ENCODE data around the gene COL6A2. TPM values are rescaled to one million over a fixed set of nuclear protein-coding genes. Genes with fewer than 3 reads are reported as not detected.
"Not testable (repeated sequence)": the region's sequence is repeated elsewhere in the genome, so short reads cannot be mapped to it uniquely, and the experiment has no call there.

COL6A2 gene
- total RNA-seq, 6 experiments from 2014 or later, result 17.3 to 81.7 (median 38.4) TPM

- H3K4me3 ChIP-seq, result no peak overlapping the region
- intact Hi-C loops (cut with DNase I), result no loop called here
- no peak overlapping the region for H3K27ac ChIP-seq
- TF ChIP-seq CTCF (IDR thresholded peaks at IDR 0.05) (no peak), POLR2A (IDR thresholded peaks at IDR 0.05) (no peak)
- no peaks in the 10 kb centered on the region for H3K36me3 ChIP-seq
- 32% methylated on average over 12 of the region's 27 CpGs for WGBS (ENCODE audit: insufficient coverage, low coverage, low lambda C conversion rate, missing lambda C conversion rate)
- DNase-seq, result peak in 2 of 3 donors; percentile 35 to 37
- H3K4me1 ChIP-seq, result no peaks in the 10 kb centered on the region
- H3K27me3 ChIP-seq, result no peaks in the 10 kb centered on the region
- H3K9me3 ChIP-seq, result no peaks in the 10 kb centered on the region
- no peak for ATAC-seq
Measured at GRCh38 chr21:46057111-46057709, 40.7 kb upstream of the COL6A2 start.

GRCh38 chr21:46057710-46058241, 40.1 kb upstream of the COL6A2 start:
- Histone ChIP-seq H3K27me3 (no peaks in the 10 kb centered on the region), H3K9me3 (no peaks in the 10 kb centered on the region), H3K27ac (no peak overlapping the region), H3K36me3 (no peaks in the 10 kb centered on the region), H3K4me1 (no peaks in the 10 kb centered on the region), H3K4me3 (no peak overlapping the region)
- intact Hi-C loops (cut with DNase I), result no loop called here
- DNase-seq (peak in 1 of 3 donors; percentile 47), ATAC-seq (no peak)
- 72% methylated on average over 11 of the region's 23 CpGs for WGBS (ENCODE audit: insufficient coverage, low coverage, low lambda C conversion rate, missing lambda C conversion rate)
- TF ChIP-seq POLR2A (IDR thresholded peaks at IDR 0.05) (no peak), CTCF (IDR thresholded peaks at IDR 0.05) (no peak)

GRCh38 chr21:46058431-46059145, 39.3 kb upstream of the COL6A2 start:
- Histone ChIP-seq H3K36me3 (no peaks in the 10 kb centered on the region), H3K9me3 (no peaks in the 10 kb centered on the region), H3K27me3 (no peaks in the 10 kb centered on the region), H3K4me1 (no peaks in the 10 kb centered on the region), H3K4me3 (no peak overlapping the region), H3K27ac (no peak overlapping the region)
- DNase-seq (peak in 1 of 3 donors; percentile 27), ATAC-seq (no peak)
- intact Hi-C loops (cut with DNase I), result no loop called here
- TF ChIP-seq POLR2A (IDR thresholded peaks at IDR 0.05) (no peak), CTCF (IDR thresholded peaks at IDR 0.05) (no peak)
- 17% methylated on average over 1 of the region's 10 CpGs for WGBS (ENCODE audit: insufficient coverage, low coverage, low lambda C conversion rate, missing lambda C conversion rate)

- Histone ChIP-seq H3K36me3 (no peaks in the 10 kb centered on the region), H3K27me3 (no peaks in the 10 kb centered on the region), H3K4me1 (no peaks in the 10 kb centered on the region), H3K9me3 (no peaks in the 10 kb centered on the region), H3K4me3 (no peak overlapping the region), H3K27ac (no peak overlapping the region)
- intact Hi-C loops (cut with DNase I), result no loop called here
- WGBS (ENCODE audit: insufficient coverage, low coverage, low lambda C conversion rate, missing lambda C conversion rate), result 71% methylated on average over 4 of the region's 12 CpGs
- ATAC-seq, result no peak
- peak in 1 of 3 donors; percentile 37 for DNase-seq
- TF ChIP-seq CTCF (IDR thresholded peaks at IDR 0.05) (no peak), POLR2A (IDR thresholded peaks at IDR 0.05) (no peak)
Measured at GRCh38 chr21:46059195-46059594, 38.7 kb upstream of the COL6A2 start.

GRCh38 chr21:46059711-46060455, 38.0 kb upstream of the COL6A2 start:
- intact Hi-C loops (cut with DNase I), result loop anchor here in 1 of 2 donors (10.0 kb wide), 1 partner anchor 55 kb away; no protein-coding TSS in a partner anchor
- not testable (repeated sequence) for H3K9me3 ChIP-seq, H3K4me1 ChIP-seq, ATAC-seq, H3K36me3 ChIP-seq, H3K4me3 ChIP-seq, H3K27me3 ChIP-seq
- DNase-seq, result peak in 2 of 3 donors; percentile 28 to 40
- 82% methylated on average over 3 of the region's 21 CpGs for WGBS (ENCODE audit: insufficient coverage, low coverage, low lambda C conversion rate, missing lambda C conversion rate)
- H3K27ac ChIP-seq, result peak overlapping the region in 1 of 3 donors; percentile 65

All from right lobe of liver (tissue), 6 donors.